Endothelial cell (in vitro differentiated cells): Measurements from ENCODE around the gene NXPH3. TPM values are rescaled to one million over a fixed set of nuclear protein-coding genes. Genes with fewer than 3 reads are reported as not detected.
A peak's percentile ranks its signal among the peaks of the same experiment; 100 is the strongest.

Experiments
- DNase-seq: peaks from one replicate; pipeline ENCODE4 v3.0.0; 2021; ENCODE audit warnings: low spot score
- H3K27ac Mint-ChIP-seq: one replicate; pipeline ENCODE4 v1.8.0; 2021; ENCODE audit warnings: mixed read lengths, inconsistent platforms; ENCODE audit not compliant: unreplicated experiment
- H3K27me3 Mint-ChIP-seq: one replicate; pipeline ENCODE4 v1.8.0; 2021; ENCODE audit warnings: mild to moderate bottlenecking, moderate library complexity, mixed read lengths, inconsistent platforms; ENCODE audit not compliant: unreplicated experiment
- H3K36me3 Mint-ChIP-seq: one replicate; pipeline ENCODE4 v1.8.0; 2021; ENCODE audit warnings: mild to moderate bottlenecking, low read depth, mixed read lengths, inconsistent platforms; ENCODE audit not compliant: unreplicated experiment
- H3K4me1 Mint-ChIP-seq: one replicate; pipeline ENCODE4 v1.8.0; 2021; ENCODE audit warnings: mild to moderate bottlenecking, mixed read lengths, inconsistent platforms; ENCODE audit not compliant: unreplicated experiment
- H3K4me3 Mint-ChIP-seq: one replicate; pipeline ENCODE4 v1.8.0; 2021; ENCODE audit warnings: mild to moderate bottlenecking, mixed read lengths, inconsistent platforms; ENCODE audit not compliant: unreplicated experiment
- H3K9me3 Mint-ChIP-seq: one replicate; pipeline ENCODE4 v1.8.0; 2021; ENCODE audit warnings: mixed read lengths, inconsistent platforms; ENCODE audit not compliant: unreplicated experiment
- total RNA-seq: library from RNA; stranded (reverse); fragmentation: NEBNext Ultra II Directional; extraction: Animal tissue kit (Norgen Biotek cat#: 25700); gene quantifications from one replicate; pipeline ENCODE4 v1.2.1, GENCODE V29; 2021; ENCODE audit not compliant: unreplicated experiment
- TF ChIP-seq, protein P1 (sequence below): fragments of 200-600 bp; sonication (generic); IDR thresholded peaks from one replicate; pipeline ENCODE4 v1.5.0; 2021; ENCODE audit warnings: antibody characterized with exemption; ENCODE audit not compliant: unreplicated experiment

NXPH3 gene
- total RNA-seq, 1 donor from 2014 or later: 6.6 TPM

DNA sequence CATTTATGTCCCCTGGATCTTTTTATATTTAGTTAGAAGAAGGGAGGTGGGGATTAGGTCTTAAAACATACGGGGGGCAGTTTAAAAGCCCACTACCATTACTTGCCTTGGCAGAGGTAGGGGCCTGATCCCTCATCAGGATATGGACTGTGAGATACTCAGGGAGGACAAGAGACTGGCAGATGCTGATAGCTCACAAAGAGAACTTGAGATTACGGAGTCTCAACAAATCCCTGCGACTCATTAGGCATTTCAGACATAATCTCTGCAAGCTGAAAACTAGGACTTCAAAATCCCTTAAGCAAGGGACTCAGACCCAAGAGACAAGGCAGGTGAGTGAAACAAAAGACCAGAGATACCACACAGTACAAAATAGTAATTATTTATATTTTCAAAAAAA, 23.2 kb downstream of the NXPH3 start:
- Mint-ChIP-seq H3K27ac (no peak overlapping the region), H3K4me3 (no peak overlapping the region), H3K36me3 (peaks cover 34% of the 10 kb centered on the region), H3K4me1 (peaks cover 23% of the 10 kb centered on the region), H3K27me3 (peaks cover 4% of the 10 kb centered on the region), H3K9me3 (no peaks in the 10 kb centered on the region)
- TF ChIP-seq, protein P1, sequence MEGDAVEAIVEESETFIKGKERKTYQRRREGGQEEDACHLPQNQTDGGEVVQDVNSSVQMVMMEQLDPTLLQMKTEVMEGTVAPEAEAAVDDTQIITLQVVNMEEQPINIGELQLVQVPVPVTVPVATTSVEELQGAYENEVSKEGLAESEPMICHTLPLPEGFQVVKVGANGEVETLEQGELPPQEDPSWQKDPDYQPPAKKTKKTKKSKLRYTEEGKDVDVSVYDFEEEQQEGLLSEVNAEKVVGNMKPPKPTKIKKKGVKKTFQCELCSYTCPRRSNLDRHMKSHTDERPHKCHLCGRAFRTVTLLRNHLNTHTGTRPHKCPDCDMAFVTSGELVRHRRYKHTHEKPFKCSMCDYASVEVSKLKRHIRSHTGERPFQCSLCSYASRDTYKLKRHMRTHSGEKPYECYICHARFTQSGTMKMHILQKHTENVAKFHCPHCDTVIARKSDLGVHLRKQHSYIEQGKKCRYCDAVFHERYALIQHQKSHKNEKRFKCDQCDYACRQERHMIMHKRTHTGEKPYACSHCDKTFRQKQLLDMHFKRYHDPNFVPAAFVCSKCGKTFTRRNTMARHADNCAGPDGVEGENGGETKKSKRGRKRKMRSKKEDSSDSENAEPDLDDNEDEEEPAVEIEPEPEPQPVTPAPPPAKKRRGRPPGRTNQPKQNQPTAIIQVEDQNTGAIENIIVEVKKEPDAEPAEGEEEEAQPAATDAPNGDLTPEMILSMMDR: no peak
- no peak for DNase-seq

DNA sequence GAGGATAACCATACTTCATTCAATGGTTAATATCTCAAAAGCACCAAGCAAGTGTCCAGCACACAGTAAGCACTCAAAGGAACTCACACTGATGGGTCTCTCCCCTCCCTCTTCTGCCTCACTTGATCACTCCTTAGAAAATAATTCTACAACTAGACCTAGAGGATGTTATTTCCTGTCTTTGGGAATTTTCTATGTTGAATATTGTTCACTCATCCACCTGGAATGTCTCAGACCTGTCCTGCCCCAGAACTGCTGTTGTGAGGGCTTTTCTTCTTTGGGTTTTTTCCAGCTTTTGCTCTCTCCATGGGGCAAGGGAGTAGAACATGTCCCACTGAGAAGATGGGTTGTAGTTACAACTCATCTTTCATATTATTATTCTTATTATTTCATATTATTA, 25.3 kb downstream of the NXPH3 start:
- Mint-ChIP-seq H3K4me1 (peaks cover 29% of the 10 kb centered on the region), H3K27ac (no peak overlapping the region), H3K4me3 (no peak overlapping the region), H3K9me3 (no peaks in the 10 kb centered on the region), H3K27me3 (peaks cover 4% of the 10 kb centered on the region), H3K36me3 (peaks cover 42% of the 10 kb centered on the region)
- TF ChIP-seq, protein P1: no peak
- no peak for DNase-seq

DNA sequence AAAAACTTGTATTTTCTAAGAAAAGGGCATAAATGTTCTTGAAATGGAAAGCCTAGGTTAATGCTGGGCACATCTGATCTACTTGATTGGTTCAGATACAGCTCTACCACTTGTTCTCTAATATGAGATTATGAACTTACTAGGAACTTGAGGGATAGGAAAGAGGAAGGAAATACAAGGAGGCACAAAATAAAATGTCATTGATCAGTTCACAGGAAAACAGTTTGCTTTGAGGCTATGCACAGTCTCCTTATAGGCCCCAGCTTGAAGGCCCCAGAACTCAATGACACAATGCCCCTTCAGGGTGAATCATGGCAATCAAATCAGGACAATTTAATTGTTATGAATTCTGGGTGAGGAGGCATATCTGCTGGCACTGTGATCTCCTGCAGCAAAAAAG, 27.1 kb downstream of the NXPH3 start:
- no peak for DNase-seq
- no peaks in the 10 kb centered on the region for H3K9me3 Mint-ChIP-seq
- no peak overlapping the region for H3K4me3 Mint-ChIP-seq
- H3K27ac Mint-ChIP-seq: peak overlapping the region; percentile 48
- peaks cover 14% of the 10 kb centered on the region for H3K4me1 Mint-ChIP-seq
- peaks cover 4% of the 10 kb centered on the region for H3K27me3 Mint-ChIP-seq
- H3K36me3 Mint-ChIP-seq: peaks cover 44% of the 10 kb centered on the region
- TF ChIP-seq, protein P1: no peak

DNA sequence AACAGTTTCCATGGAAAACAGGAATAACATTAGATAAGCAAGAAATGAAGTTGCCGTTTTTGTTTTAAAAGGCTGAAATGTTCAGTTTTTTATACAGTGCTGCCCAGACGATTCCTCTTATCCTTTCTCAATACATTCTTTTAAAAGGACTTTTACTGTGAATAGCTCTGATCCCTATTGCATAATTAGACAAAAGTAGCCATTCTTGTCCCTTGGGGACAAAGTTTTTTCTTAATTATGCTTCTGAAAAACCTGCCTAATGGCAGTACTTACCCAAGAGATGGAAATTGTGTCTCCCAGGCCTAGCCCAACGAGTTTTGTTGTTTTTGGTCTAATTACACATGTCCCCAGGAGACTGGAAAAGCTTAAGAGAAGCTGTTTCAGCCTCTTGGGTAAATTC, 27.6 kb downstream of the NXPH3 start:
- no peaks in the 10 kb centered on the region for H3K9me3 Mint-ChIP-seq
- TF ChIP-seq, protein P1: no peak
- peaks cover 12% of the 10 kb centered on the region for H3K4me1 Mint-ChIP-seq
- H3K4me3 Mint-ChIP-seq: no peak overlapping the region
- DNase-seq: no peak
- peaks cover 4% of the 10 kb centered on the region for H3K27me3 Mint-ChIP-seq
- H3K27ac Mint-ChIP-seq: no peak overlapping the region
- H3K36me3 Mint-ChIP-seq: peaks cover 42% of the 10 kb centered on the region

DNA sequence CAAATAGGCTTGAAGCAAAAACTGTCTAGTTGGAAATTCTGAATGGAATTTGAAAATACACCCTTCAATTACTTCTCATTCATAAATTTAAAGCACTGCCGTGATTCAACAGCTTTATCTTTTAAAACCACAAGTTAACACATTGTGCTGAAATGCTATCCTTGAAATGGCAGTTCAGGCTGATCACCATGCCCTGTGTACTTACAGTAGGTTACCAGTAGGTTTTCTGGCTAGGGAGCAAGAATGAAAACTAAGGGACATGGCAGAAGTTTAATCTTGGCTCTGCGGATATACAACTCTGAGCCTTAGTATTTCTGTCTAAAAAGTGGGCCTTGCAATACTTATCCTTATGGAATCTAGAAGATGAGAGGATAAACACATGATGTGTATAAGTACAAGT, 28.0 kb downstream of the NXPH3 start:
- DNase-seq: no peak
- Mint-ChIP-seq H3K4me3 (no peak overlapping the region), H3K4me1 (peaks cover 8% of the 10 kb centered on the region), H3K9me3 (no peaks in the 10 kb centered on the region), H3K36me3 (peaks cover 39% of the 10 kb centered on the region), H3K27ac (no peak overlapping the region), H3K27me3 (peaks cover 3% of the 10 kb centered on the region)
- TF ChIP-seq, protein P1: peak; percentile 24
